IPS-18c (cell line): ENCODE results near the gene QPCT.
"Not testable (repeated sequence)": the region's sequence is repeated elsewhere in the genome, so short reads cannot be mapped to it uniquely, and the experiment has no call there.

Experiments used
- H3K4me3 ChIP-seq: 2 replicates; pipeline ENCODE4 v1.7.0; 2013; ENCODE audit warnings: low read depth, mild to moderate bottlenecking, low read length, moderate library complexity; ENCODE audit not compliant: insufficient read depth
- H3K9me3 ChIP-seq: one replicate; pipeline ENCODE4 v1.6.1; 2013; ENCODE audit warnings: mild to moderate bottlenecking, low read length, moderate library complexity; ENCODE audit not compliant: control insufficient read depth, insufficient read depth

QPCT gene

GRCh38 chr2:37344453-37345361, at the start of gene QPCT:
Gene QPCT (plus strand): TSS chr2:37344630. CDS start chr2:37344732, 102 bp downstream.
- peak within 1 kb of the TSS; percentile 54 for H3K4me3 ChIP-seq

GRCh38 chr2:37294858-37295257, 49.6 kb upstream of the QPCT start:
- H3K9me3 ChIP-seq, H3K4me3 ChIP-seq: not testable (repeated sequence)

More at GRCh38 chr2:37344453-37345361, at the start of gene QPCT:
- H3K9me3 ChIP-seq: no peaks in the 10 kb centered on the region

- Histone ChIP-seq H3K9me3 (no peaks in the 10 kb centered on the region), H3K4me3 (no peak overlapping the region)
Observed at GRCh38 chr2:37295469-37296073, 48.9 kb upstream of the QPCT start.

- no peak overlapping the region for H3K4me3 ChIP-seq
- no peaks in the 10 kb centered on the region for H3K9me3 ChIP-seq
Observed at GRCh38 chr2:37297632-37298031, 46.8 kb upstream of the QPCT start.

GRCh38 chr2:37300146-37300545, 44.3 kb upstream of the QPCT start:
- no peaks in the 10 kb centered on the region for H3K9me3 ChIP-seq
- no peak overlapping the region for H3K4me3 ChIP-seq

- no peak overlapping the region for H3K4me3 ChIP-seq
Observed at GRCh38 chr2:37300578-37300977, 43.9 kb upstream of the QPCT start.

GRCh38 chr2:37301408-37301807, 43.0 kb upstream of the QPCT start:
- no peaks in the 10 kb centered on the region for H3K9me3 ChIP-seq
- H3K4me3 ChIP-seq: no peak overlapping the region

More at GRCh38 chr2:37300578-37300977, 43.9 kb upstream of the QPCT start:
- no peaks in the 10 kb centered on the region for H3K9me3 ChIP-seq

GRCh38 chr2:37302701-37303252, 41.7 kb upstream of the QPCT start:
- no peaks in the 10 kb centered on the region for H3K9me3 ChIP-seq
- no peak overlapping the region for H3K4me3 ChIP-seq

GRCh38 chr2:37306024-37306423, 38.4 kb upstream of the QPCT start:
- no peak overlapping the region for H3K4me3 ChIP-seq

GRCh38 chr2:37307500-37307899, 36.9 kb upstream of the QPCT start:
- no peaks in the 10 kb centered on the region for H3K9me3 ChIP-seq
- no peak overlapping the region for H3K4me3 ChIP-seq

More at GRCh38 chr2:37306024-37306423, 38.4 kb upstream of the QPCT start:
- H3K9me3 ChIP-seq: no peaks in the 10 kb centered on the region

- no peaks in the 10 kb centered on the region for H3K9me3 ChIP-seq
- no peak overlapping the region for H3K4me3 ChIP-seq
Observed at GRCh38 chr2:37315364-37315763, 29.1 kb upstream of the QPCT start.

- Histone ChIP-seq H3K4me3 (no peak overlapping the region), H3K9me3 (no peaks in the 10 kb centered on the region)
Observed at GRCh38 chr2:37316181-37316580, 28.2 kb upstream of the QPCT start.

GRCh38 chr2:37317746-37318145, 26.7 kb upstream of the QPCT start:
- H3K9me3 ChIP-seq: no peaks in the 10 kb centered on the region
- H3K4me3 ChIP-seq: no peak overlapping the region

GRCh38 chr2:37318401-37318800, 26.0 kb upstream of the QPCT start:
- H3K9me3 ChIP-seq: no peaks in the 10 kb centered on the region

GRCh38 chr2:37319754-37320609, 24.4 kb upstream of the QPCT start:
- Histone ChIP-seq H3K4me3 (no peak overlapping the region), H3K9me3 (no peaks in the 10 kb centered on the region)

More at GRCh38 chr2:37318401-37318800, 26.0 kb upstream of the QPCT start:
- no peak overlapping the region for H3K4me3 ChIP-seq

- H3K4me3 ChIP-seq: no peak overlapping the region
- no peaks in the 10 kb centered on the region for H3K9me3 ChIP-seq
Observed at GRCh38 chr2:37321029-37321682, 23.3 kb upstream of the QPCT start.

GRCh38 chr2:37322368-37322767, 22.1 kb upstream of the QPCT start:
- H3K4me3 ChIP-seq: no peak overlapping the region
- no peaks in the 10 kb centered on the region for H3K9me3 ChIP-seq
